ENCODE measurements around the gene SNN.

The SNN gene

GRCh38 chr16:11630046-11630767 lies 38.0 kb upstream of the SNN start:
- H3K4me3 ChIP-seq (ENCODE audit: low read depth, low read length): no peak overlapping the region
- TF ChIP-seq CTCF (IDR thresholded peaks at IDR 0.05; ENCODE audit: low read depth, low read length): no peak

GRCh38 chr16:11630768-11631056 lies 37.5 kb upstream of the SNN start:
- no peak for TF ChIP-seq CTCF (IDR thresholded peaks at IDR 0.05; ENCODE audit: low read depth, low read length)

GRCh38 chr16:11631214-11631613 lies 37.0 kb upstream of the SNN start:
- no peak for TF ChIP-seq CTCF (IDR thresholded peaks at IDR 0.05; ENCODE audit: low read depth, low read length)
- H3K4me3 ChIP-seq (ENCODE audit: low read depth, low read length): no peak overlapping the region

More at GRCh38 chr16:11630768-11631056, 37.5 kb upstream of the SNN start:
- H3K4me3 ChIP-seq (ENCODE audit: low read depth, low read length): no peak overlapping the region

- H3K4me3 ChIP-seq (ENCODE audit: low read depth, low read length): no peak overlapping the region
- no peak for TF ChIP-seq CTCF (IDR thresholded peaks at IDR 0.05; ENCODE audit: low read depth, low read length)
Observed at GRCh38 chr16:11632455-11632939, 35.8 kb upstream of the SNN start.

- H3K4me3 ChIP-seq (ENCODE audit: low read depth, low read length): no peak overlapping the region
- no peak for TF ChIP-seq CTCF (IDR thresholded peaks at IDR 0.05; ENCODE audit: low read depth, low read length)
Observed at GRCh38 chr16:11633113-11633512, 35.1 kb upstream of the SNN start.

GRCh38 chr16:11634312-11634711 lies 33.9 kb upstream of the SNN start:
- no peak overlapping the region for H3K4me3 ChIP-seq (ENCODE audit: low read depth, low read length)
- no peak for TF ChIP-seq CTCF (IDR thresholded peaks at IDR 0.05; ENCODE audit: low read depth, low read length)

- no peak overlapping the region for H3K4me3 ChIP-seq (ENCODE audit: low read depth, low read length)
- TF ChIP-seq CTCF (IDR thresholded peaks at IDR 0.05; ENCODE audit: low read depth, low read length): no peak
Observed at GRCh38 chr16:11635113-11635652, 33.1 kb upstream of the SNN start.
